Stimulated activated CD4-positive, alpha-beta T cell treated with anti-CD3 and anti-CD28 coated beads, Interleukin-15, amount 100 ng/mL, for 1 hour (primary cell): Measurements from ENCODE around the gene TRIM66.

Experiments
- DNase-seq, 2 donors: peaks; one replicate each; pipeline ENCODE4 v3.0.0-alpha.2; 2020; ENCODE audit warnings: low read depth in 1 of 2, low spot score in 1 of 2

The TRIM66 gene

DNA sequence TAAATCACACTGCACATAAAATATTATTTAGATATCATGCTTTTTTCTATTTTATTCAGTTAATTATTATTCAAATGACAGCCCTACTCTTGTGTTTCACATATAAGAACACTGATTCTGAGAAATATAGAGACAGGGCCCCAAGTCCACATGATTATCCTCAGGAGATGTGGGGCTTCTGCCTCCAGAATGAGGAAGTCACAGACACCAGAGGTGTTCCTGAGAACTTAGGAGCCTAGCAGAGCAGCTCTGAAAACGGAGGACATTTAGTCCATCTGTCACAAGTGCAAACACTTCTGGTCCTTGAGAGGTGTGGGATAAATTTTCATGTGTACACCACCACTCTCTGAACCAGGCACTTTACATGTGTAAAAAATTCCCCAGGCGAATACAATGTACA is 26.2 kb downstream of the TRIM66 start:
- no peak for DNase-seq

DNA sequence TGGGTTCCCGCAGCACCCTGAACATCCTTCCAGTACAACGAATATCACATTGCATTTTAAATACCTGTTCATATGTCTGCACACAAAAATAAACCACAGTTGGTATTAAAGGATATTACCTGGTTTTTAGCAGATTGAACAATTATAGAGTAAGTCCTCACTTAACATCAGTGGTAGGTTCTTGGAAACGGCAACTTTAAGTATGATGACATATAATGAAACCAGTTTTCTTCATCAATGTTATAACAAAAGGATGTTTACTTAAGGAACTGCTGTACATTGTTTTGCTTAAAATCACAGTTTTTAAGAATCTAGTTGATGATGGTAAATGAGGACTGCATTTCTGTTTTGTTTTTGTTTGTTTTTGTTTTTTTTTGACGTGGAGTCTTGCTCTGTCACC is 28.0 kb downstream of the TRIM66 start:
- DNase-seq = no peak

DNA sequence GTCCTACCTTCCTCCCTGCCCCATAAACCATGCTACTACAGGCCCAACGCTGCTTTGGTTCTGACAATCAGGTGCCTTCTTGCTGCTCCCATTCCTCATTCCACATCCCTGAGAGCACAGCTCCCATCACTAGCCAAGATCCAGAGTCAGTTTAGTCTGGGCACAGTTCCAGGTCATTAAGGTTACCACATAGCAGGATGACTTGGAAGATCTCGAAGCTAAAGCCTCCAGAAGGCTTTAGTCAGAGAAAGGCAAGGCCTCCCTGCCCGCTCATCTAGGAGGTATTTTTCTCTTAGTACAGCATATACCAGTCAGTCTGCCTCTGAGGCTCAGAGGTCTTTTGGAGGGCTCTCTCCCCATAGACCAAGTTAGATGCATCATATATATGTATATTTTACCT is 30.3 kb downstream of the TRIM66 start:
- no peak for DNase-seq

DNA sequence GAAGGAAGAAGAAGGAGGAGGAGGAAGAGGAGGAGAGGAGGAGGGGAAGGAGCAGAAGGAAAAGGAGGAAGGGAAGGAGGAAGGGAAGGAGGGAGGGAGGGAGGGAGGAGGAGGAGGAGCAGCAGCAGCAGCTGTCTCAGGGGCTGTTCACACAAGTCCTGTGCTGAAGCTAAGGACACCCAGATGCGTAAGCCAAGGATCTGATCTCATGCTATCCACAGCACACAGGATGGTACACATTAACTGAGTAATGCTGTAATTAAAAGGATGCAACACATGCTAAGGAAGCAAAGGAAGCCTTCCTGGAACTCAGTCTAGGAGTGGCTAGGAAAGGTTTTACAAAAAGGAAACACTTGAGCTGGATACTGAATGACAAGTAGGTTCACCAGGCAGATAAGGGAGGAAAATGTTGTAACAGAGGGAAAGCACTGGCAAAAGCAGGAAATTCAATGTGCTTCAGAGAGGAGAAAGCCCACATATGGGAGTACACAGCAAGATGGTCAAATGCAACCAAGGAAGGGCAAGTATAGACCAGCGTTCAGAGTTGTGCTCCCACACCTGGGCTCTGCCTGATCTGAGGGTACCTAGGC is 32.0 kb downstream of the TRIM66 start:
- no peak for DNase-seq

DNA sequence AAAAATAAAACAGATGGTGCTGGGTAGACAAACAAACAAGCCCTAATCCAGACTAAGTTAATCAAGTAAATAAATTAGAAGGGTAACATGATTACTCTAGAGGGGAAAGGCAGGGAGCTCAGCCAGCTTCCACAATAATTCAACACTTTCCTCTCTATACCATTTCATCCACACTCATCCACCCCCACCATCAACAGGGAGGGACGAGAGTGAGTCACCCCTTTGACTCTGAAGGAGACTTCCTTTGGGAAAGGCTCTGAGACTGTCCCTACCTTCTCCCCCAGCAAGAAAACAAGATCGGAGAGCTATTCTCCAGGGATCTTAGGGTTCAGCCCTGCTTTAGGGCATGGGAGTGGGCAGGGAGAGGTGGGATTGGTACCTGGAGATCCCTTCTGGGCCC is 33.1 kb downstream of the TRIM66 start:
- DNase-seq = no peak

DNA sequence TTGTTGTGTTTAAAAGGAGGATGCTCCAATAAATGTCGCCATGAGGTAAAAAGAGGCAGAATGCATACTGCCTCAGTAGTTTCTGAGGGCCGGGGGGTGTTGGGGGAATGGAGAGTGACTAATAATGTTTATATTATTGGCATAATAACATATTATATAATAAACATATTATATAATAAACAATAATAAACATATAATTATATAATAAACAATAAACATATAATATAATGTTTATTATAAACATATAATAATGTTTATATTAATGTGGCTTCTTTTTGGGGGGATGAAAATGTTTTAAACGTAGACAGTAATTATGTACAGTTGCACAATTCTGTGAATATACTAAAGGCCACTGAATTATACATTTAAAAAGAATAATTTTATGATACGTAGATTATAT is 35.6 kb downstream of the TRIM66 start:
- DNase-seq = no peak

DNA sequence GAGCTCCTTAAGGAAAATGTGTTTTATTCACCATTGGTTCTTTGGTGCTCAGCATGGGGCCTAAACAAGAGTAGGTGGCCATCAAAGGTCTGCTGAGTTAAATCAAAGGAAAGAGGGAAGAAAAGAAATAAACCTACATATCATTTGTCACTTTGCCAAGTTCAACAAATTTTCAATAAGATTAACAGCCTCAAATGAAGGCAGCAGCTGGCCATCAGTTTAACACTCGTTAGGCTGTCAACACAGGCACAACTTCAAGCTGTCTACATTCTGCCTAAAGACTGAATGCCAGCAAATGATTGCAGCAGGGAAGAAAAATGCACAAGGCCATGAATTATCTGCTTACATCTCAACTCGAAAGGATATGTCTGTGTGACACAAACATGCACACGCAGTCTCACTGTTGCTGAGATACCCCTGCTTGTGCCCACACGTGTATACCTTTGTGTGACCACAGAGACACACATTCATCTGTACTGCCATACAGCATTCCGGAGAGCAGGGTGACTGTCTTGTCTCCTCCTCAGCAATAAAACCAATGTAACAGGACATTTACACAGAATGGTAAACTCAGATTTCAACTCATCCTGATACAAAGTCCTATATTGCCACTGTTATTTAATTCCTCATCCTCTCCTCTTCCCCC is 40.1 kb downstream of the TRIM66 start:
- no peak for DNase-seq

DNA sequence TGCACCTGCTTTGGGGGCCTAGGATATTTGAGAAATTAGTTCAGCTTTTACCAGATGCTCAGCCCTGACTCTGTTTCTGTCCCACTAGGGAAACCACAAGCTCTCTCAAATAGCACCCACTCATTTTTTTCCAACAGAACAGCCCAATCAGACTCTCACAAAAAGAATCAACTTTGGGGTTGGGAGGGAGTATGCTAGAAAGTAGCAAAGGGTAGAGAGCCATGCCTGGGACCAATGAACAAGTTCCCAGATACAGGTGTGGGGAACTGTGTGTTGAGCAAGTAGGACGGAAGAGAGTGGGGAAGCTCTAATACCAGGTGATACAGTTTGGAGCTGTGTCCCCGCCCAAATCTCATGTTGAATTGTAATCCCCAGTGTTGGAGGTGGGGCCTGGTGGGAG is 41.1 kb downstream of the TRIM66 start:
- DNase-seq = no peak

DNA sequence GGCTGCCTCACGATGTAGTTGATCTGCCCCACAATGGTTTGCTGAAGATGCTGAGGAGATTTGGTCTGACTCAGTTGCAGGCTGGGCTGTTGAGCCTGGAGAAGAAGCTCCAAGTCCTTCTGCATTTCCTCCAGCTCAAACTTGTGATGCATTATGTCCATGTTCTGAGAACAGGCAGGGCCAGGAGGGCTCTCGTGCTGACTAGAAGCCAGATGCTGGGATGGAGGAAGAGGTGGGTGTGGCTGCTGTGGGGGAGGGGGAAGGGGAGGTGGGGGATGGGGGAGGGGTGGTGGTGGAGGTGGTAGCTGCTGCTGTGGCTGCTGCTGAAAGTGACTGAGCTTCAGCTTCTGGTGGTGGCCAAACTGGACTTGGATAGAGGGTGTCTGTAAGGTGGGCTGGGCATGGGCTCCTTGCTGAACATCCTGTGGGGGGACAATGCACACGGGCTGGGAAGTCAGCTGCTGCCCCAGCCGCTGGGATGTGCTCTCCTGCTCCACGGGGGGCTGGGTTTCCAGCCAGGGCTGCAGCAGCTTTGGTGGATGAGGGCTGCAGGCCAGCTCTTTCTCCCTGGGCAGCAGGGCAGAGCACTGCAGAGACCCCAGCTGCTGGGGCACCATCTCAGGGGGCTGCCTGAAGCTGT is 42.1 kb downstream of the TRIM66 start:
- no peak for DNase-seq

DNA sequence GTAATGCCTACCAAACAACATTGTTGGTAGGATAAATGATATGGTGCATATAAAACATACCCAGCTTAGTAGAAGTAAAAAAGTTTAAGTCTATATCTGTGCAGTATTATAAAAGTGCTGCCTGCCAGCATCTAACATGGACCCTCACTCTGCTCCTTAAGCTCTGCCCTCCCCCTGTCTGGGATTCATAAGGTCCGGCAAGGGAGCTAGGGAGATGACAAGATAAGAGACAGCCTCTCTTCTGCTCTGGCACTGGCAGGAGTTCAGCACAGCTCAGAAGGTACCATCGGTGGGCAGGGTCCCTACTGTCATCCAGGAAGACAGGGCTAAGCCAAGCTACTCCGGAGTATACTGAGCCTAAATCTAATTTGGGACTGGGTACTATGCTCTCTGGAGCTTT is 42.8 kb downstream of the TRIM66 start:
- no peak for DNase-seq

DNA sequence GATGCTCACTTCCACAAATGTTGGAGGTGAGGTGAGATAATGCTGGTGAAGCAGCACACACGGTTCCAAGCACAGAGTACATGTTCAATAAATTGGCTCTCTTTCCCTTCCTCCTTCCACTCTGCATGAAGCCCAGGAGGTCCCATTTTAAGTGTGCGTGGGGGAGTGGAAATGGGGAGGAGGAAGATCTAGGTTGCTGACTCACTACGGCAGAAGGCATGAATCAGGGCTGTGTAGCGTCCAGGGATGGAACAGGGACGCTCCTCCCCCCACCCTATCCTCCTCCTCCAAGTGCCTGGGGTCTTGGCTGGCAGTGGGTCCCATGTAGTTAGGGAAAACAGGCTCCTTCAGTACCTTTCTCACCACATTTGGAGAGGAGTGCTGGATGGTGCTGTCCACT is 44.2 kb downstream of the TRIM66 start:
- no peak for DNase-seq

DNA sequence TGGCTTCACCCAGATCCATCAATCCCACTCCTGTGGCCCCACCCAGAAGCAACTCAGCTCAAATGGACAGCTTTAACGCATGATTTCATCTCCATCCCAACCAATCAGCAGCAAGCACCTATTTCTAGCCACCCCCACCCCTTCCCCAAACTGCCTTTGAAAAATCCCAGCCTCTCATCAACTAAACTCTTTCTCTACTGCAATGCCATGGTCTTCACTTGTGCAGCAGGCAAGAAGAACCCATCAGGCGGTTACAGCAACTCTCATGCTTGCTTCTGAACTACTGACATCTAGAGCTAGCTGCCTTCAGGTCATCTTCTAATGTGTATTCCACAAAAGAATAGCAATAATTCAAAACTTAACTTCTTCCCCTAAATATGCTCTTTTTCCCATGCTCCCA is 46.3 kb downstream of the TRIM66 start:
- DNase-seq = no peak

DNA sequence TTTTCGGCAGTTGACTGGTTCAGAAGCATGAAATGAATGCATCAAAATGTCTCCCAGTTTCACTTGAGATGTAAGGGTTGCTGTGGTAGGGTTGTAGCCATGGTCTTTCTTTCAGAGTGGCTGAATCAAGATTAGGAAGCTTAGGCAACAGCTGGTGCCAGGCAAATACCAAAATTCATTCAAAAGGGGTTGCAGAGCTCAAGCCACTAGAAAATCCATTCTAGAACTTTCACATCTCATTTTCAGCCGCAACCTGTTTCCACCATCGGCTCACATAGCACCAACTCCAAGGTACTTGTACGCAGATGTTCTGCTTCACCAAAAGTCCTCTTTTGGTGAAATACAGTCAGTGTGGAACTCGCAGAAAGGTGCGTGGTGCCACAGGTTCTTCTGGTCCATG is 48.0 kb downstream of the TRIM66 start:
- no peak for DNase-seq

DNA sequence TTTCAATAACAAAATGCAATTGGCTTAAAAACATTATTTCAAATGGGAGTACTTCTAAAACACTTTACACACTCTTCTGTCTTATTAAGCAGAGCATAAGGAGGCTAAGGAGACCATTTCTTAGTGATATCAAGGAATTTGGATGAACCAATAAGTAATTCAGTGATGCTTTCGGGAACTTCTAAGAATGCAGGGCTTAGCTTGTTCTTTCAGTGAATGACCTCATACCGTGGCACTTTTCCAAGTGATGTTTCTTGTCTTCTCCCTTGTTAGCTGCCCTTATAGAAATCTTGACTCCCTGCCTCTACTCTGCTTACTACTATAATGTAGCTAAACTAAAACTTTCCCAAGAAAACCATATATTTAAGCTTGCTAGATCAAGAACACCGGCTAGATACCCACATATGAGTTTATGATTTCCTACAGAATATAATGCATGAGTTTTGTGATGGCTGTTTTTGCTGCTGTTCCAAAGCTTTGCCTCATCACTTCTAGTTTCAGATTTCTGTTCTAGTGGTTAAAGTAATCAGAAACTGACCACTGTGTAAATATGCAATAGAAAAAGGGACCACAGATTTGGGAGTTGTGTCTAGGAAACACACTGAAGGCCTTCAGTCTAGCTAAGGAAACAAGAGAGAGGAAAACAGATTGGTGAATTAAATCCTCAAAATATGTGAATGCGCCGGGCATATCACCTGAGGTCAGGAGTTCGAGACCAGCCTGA is 50.9 kb downstream of the TRIM66 start:
- DNase-seq = no peak

DNA sequence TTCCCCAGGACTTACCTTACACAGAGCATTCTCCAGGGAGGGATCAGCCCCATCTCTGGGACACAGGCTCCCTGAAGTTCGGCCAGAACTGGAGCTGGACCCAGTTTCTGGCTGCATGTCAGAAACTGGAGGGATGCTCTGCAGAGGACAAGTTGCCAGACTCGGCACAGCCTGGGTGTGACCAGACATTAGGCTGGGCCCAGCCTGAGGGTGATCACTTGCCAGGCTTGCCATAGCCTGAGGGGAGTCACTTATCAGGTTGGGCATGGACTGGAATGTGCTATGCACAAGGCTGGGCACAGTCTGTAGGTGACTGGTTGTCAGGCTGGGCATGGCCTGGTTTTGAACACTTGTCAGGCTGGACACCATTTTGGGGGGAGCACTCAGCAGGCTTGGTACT is 57.8 kb downstream of the TRIM66 start:
- DNase-seq = no peak

DNA sequence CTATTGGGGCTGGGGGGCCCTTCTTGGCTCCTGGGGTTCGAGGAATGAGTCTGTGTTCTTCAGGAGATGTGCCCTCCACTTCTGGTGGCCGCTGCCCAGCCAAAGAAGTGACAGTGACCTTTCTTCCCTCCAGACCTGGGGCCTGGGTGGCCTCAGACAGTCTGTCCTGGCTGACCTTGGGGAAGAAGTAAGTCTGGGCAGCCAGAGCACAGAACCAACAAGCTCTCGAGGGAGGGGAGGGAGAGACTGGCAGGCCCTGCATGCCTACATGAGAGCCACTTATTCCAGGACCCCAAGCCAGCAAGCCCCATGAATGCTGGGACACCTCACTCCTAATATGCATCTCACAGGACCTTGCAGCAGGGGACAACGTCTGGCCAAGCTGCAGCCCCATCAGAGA is 61.3 kb downstream of the TRIM66 start:
- no peak for DNase-seq

DNA sequence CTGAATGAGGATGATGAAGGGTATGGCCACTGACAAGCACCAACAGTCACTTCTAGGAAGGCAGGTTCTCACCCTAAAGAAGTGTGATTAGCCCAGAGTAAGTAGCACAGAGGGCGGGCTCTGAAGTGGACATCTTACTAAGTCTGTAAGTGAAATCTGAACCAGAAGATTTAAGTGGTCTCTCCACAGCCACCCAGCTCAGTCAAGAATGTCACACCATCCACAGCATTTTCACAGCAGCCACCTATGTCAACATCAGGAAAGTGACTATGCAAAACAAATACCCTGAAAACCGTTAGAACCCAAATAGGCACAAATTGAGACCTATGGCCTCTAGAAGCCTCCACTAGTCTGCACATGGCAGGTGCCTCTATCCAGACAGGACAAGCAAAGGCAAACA is 65.4 kb downstream of the TRIM66 start:
- no peak for DNase-seq

DNA sequence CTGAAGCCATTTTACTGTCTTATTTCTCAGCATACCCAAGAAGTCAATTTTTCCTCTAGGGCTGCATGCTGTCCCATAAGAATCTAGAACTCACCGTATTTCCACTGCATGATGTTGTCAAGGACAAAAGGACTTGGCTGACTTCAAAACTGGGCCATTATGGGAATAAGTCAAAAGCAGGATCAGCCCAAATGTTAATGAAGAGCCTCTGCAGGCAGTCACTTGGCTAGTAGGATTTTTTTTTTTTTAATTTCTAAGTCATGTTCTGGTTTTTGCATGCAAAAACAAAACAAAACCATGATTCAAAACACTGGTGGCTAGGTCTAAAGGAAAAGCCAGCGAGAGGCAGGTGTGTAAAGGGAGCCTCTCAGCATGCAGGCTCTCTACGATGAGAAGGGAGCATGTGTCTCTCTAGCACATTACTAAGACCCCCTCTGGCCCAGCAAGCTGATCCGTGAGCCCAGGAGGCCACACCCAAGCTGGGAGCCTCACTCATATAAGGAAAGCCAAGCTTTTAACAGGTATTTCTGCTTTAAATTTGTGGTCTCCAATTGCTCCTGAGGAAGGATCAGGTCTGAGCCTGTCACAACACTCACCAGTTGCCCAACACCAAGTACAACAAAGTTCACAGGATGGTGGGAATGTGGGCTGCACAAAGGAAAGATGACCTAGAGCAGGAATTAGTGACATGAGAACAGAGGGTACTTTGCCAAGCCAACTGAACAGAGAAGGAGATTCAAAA is 67.0 kb downstream of the TRIM66 start:
- DNase-seq = no peak

DNA sequence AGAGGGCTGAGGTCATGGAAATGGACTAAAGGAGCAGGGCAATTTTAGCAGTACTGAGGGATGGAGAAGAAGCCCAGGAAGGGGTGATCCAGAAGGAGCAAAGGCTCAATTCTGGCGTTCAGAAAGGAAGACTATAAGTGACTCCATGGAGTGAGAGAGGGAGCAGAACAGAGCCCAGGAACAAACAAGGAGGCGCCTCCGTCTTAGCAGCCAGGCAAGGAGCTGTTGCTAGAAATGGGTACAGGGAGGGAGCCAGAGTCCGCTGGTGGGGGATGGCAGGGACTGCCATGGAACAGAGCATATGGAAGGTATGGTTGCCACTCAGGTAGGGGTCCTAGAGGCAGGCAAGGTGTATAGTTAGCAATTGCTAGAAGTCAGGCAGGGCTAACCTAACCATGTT is 68.0 kb downstream of the TRIM66 start:
- no peak for DNase-seq

DNA sequence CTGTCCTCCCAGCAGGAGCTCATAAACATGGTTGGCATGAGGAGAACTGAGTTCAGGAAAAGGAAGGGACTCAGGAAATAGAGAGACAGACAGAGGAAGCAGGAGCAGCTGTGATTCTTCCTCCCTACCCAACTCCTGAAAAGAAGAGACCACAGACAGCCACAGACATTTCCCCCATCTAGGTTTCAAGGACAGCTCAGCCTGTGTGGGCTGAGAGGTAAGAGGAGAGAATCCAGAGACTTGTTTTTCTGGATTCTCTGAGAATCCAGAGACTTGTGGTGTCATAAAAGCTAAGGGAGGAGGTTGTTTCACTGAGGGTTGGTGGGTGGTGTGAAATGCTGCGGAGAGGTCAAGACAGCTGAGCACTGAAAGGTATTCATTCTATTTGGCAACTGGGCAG is 69.4 kb downstream of the TRIM66 start:
- DNase-seq = no peak

DNA sequence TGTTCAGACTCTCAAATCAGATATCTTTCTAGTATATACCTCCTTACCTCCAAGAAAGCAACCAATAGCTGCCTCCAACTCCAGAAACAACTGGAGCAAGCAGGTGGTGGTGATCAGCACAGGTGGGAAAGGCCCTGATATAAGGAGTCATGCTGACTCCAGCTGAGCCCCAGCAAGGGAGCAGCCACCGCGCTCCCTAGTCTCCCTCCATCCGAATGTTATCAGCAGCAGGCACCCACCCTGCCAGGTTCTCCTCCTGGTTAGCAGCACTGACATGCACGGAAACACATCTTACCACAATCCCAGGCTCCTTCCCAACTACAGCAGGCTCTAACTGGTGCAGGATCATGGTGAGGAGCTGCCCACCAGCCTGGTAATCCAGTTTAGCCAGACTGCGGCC is 69.9 kb downstream of the TRIM66 start:
- no peak for DNase-seq
